GM18870 (cell line): ENCODE measurements around the gene FAM156B.
"Not testable (repeated sequence)": the region's sequence is repeated elsewhere in the genome, so short reads cannot be mapped to it uniquely, and the experiment has no call there.

Source experiments
- ATAC-seq: cut with Tn5 transposase; IDR thresholded peaks from one replicate; pipeline ENCODE4 v1.9.1; 2021; ENCODE audit warnings: moderate library complexity; ENCODE audit not compliant: unreplicated experiment

Gene FAM156B

GRCh38 chrX:52896855-52897709 lies at the start of gene FAM156B:
TSS of gene FAM156B (plus strand) at chrX:52897330. CDS start at chrX:52907226, 9,896 bp downstream.
- peak; percentile 83 for ATAC-seq

- ATAC-seq: no peak
Observed at GRCh38 chrX:52852110-52852860, 44.8 kb upstream of the FAM156B start.

GRCh38 chrX:52856991-52857525 lies 40.1 kb upstream of the FAM156B start:
- ATAC-seq: not testable (repeated sequence)

GRCh38 chrX:52865343-52865998 lies 31.7 kb upstream of the FAM156B start:
- ATAC-seq: no peak

- no peak for ATAC-seq
Observed at GRCh38 chrX:52867610-52868348, 29.4 kb upstream of the FAM156B start, which contains the start of gene XAGE3. TSS of gene XAGE3 (minus strand) at chrX:52868083. CDS start at chrX:52867133, 950 bp downstream.

- no peak for ATAC-seq
Observed at GRCh38 chrX:52870046-52870445, 27.1 kb upstream of the FAM156B start.

- not testable (repeated sequence) for ATAC-seq
Observed at GRCh38 chrX:52873825-52874224, 23.3 kb upstream of the FAM156B start.

- ATAC-seq: no peak
Observed at GRCh38 chrX:52874661-52875060, 22.5 kb upstream of the FAM156B start.

GRCh38 chrX:52875436-52875835 lies 21.7 kb upstream of the FAM156B start:
- not testable (repeated sequence) for ATAC-seq

- ATAC-seq: not testable (repeated sequence)
Observed at GRCh38 chrX:52876386-52876785, 20.7 kb upstream of the FAM156B start.

GRCh38 chrX:52887459-52887858 lies 9.7 kb upstream of the FAM156B start:
- ATAC-seq: not testable (repeated sequence)

- ATAC-seq: not testable (repeated sequence)
Observed at GRCh38 chrX:52888090-52888489, 9.0 kb upstream of the FAM156B start.

GRCh38 chrX:52896438-52896837 lies 692 bp upstream of the FAM156B start:
- peak; percentile 27 for ATAC-seq

GRCh38 chrX:52905531-52905930 lies 8.4 kb downstream of the FAM156B start:
- not testable (repeated sequence) for ATAC-seq

- not testable (repeated sequence) for ATAC-seq
Observed at GRCh38 chrX:52906072-52906471, 8.9 kb downstream of the FAM156B start.

GRCh38 chrX:52907137-52907536 lies 10.0 kb downstream of the FAM156B start:
- not testable (repeated sequence) for ATAC-seq

- ATAC-seq: not testable (repeated sequence)
Observed at GRCh38 chrX:52907900-52908299, 10.8 kb downstream of the FAM156B start.

- not testable (repeated sequence) for ATAC-seq
Observed at GRCh38 chrX:52909313-52909969, 12.3 kb downstream of the FAM156B start.

- ATAC-seq: not testable (repeated sequence)
Observed at GRCh38 chrX:52913681-52914080, 16.6 kb downstream of the FAM156B start.

- not testable (repeated sequence) for ATAC-seq
Observed at GRCh38 chrX:52914704-52915103, 17.6 kb downstream of the FAM156B start.
